A549 (cell line): ENCODE results near the gene CYB561.

Source experiments
- JUN ChIP-seq, 2 experiments: fragments of >200 bp; sonication (Bioruptor Twin); formaldehyde crosslinking; IDR thresholded peaks; 2 replicates in 1 of 2; 3 replicates in 1 of 2; pipeline ENCODE4 v1.6.1; 2016 to 2017
- MAX ChIP-seq: IDR thresholded peaks from 2 replicates; pipeline ENCODE4 v1.6.1; 2012

GRCh38 chr17:63445065-63445464 is 1.0 kb downstream of the CYB561 start:
- TF ChIP-seq JUN (IDR thresholded peaks at IDR 0.05) (no peak), MAX (no peak)
